Measurements from ENCODE around the gene ENO4. TPM values are rescaled to one million over a fixed set of nuclear protein-coding genes. Genes with fewer than 3 reads are reported as not detected.

The ENO4 gene, protein sequence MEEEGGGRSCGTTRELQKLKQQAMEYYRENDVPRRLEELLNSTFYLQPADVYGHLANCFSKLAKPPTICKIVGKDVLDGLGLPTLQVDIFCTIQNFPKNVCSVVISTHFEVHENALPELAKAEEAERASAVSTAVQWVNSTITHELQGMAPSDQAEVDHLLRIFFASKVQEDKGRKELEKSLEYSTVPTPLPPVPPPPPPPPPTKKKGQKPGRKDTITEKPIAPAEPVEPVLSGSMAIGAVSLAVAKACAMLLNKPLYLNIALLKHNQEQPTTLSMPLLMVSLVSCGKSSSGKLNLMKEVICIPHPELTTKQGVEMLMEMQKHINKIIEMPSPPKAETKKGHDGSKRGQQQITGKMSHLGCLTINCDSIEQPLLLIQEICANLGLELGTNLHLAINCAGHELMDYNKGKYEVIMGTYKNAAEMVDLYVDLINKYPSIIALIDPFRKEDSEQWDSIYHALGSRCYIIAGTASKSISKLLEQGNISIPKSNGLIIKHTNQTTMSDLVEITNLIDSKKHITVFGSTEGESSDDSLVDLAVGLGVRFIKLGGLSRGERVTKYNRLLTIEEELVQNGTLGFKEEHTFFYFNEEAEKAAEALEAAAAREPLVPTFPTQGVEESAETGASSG
- not detected for total RNA-seq

DNA sequence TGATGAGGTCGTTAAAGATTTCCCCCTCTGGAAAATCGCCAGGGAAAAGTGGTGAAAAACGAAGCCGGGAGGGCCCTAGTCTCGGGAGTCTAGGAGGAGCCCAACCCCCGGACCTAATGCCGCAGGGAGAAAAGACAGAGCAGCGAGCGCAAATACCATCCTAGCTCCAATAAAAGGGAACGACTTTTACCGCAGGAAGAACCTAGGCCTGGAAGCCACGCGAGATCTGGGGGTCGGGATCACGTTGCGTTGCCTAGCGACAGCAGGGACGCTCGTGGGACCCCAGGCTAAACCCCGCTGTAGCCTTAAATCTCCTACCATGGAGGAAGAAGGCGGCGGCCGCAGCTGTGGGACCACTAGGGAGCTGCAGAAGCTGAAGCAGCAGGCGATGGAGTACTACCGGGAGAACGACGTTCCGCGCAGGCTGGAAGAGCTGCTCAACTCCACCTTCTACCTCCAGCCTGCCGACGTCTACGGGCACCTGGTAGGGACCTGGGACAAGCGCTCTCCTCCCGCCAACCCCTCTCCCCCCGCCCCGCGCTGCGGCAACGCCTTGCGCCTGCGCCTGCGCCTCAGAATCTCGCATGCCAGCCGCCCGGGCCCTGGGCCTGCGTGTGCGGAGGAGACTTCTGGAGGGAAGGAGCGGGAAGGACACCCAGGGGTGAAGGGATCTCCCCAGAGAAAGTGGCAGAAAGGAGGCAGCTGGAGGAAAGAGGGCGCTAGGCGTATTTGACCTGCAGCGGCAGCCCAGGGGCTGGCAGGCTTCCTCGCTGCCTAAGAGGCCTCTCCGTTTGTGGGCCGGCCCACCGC, at the start of gene ENO4:
Gene ENO4 (plus strand): TSS at position 252 of the 810 bp plus-strand sequence. CDS start 68 bp downstream, at position 320.
- H3K36me3 Mint-ChIP-seq: no peaks in the 10 kb centered on the region
- no peaks in the 10 kb centered on the region for H3K9me3 Mint-ChIP-seq
- peaks cover 19% of the 10 kb centered on the region for H3K4me1 Mint-ChIP-seq
- H3K4me3 Mint-ChIP-seq: peak within 1 kb of the TSS; percentile 42
- DNase-seq: peak; percentile 18
- peaks cover 66% of the 10 kb centered on the region for H3K27me3 Mint-ChIP-seq
- no peak within 1 kb of the TSS for H3K27ac Mint-ChIP-seq

DNA sequence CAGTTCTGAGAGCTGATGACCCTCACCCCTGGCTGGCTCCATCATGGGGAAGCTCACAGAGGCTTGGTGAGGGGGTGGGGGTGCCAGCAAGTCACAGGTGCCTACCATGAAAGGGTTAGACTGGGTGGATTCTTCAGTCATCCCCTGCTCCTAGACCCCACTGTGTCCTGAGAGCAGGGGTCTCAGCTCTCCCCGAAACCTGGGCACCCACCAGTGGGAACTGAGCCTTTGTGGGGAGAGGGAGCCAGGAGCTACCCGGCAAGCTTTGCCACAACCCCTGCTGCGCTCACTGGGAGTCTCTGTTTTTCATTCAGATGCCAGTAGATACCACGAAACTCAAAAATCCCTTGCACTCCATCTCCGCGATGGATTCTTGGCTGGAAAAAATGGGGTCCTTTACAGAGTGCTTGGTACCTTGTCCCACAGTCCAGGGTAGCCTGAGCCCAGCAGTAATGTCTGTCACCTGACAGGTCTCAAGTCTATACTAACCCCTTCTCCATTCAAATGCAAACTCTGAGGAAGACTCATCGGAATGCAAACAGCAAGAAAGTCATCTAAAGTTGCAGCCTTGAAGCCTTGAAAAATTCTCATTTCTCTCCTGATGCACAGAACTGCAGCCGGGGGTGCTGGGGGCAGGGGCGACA, 48.9 kb upstream of the ENO4 start:
- peaks cover 30% of the 10 kb centered on the region for H3K27me3 Mint-ChIP-seq
- no peak overlapping the region for H3K27ac Mint-ChIP-seq
- no peak for DNase-seq
- no peaks in the 10 kb centered on the region for H3K9me3 Mint-ChIP-seq
- peaks cover 3% of the 10 kb centered on the region for H3K4me1 Mint-ChIP-seq
- H3K4me3 Mint-ChIP-seq: no peak overlapping the region
- H3K36me3 Mint-ChIP-seq: no peaks in the 10 kb centered on the region

- H3K4me1 Mint-ChIP-seq: peaks cover 2% of the 10 kb centered on the region
- H3K36me3 Mint-ChIP-seq: no peaks in the 10 kb centered on the region
- peaks cover 25% of the 10 kb centered on the region for H3K27me3 Mint-ChIP-seq
- no peak overlapping the region for H3K27ac Mint-ChIP-seq
- H3K9me3 Mint-ChIP-seq: no peaks in the 10 kb centered on the region
- no peak for DNase-seq
- H3K4me3 Mint-ChIP-seq: no peak overlapping the region
Observed at GRCh38 chr10:116801658-116802057, 47.6 kb upstream of the ENO4 start.

DNA sequence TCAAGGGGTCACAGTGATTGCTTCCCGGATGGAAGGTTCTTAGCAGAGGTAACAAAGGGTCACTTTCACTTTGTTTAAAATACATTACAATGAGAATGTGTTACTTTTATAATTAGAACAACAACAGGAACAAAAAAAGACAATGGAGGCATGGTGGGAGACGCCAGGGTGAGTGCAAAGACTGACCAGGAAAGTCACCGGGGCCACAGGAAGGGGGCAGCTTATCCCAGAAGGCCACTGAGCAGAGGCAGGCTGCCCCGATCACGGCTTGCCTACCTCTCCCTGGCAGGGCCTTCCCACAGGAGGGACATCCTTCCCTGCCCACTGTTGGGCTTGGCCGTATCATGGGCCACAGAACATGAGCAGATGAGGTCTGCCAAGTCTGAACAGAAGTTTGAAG, 46.8 kb upstream of the ENO4 start:
- Mint-ChIP-seq H3K27ac (no peak overlapping the region), H3K27me3 (peaks cover 17% of the 10 kb centered on the region), H3K4me1 (no peaks in the 10 kb centered on the region), H3K4me3 (no peak overlapping the region), H3K36me3 (no peaks in the 10 kb centered on the region), H3K9me3 (no peaks in the 10 kb centered on the region)
- DNase-seq: no peak

GRCh38 chr10:116802876-116803275, 46.4 kb upstream of the ENO4 start:
- H3K9me3 Mint-ChIP-seq: no peaks in the 10 kb centered on the region
- no peaks in the 10 kb centered on the region for H3K4me1 Mint-ChIP-seq
- no peak overlapping the region for H3K27ac Mint-ChIP-seq

GRCh38 chr10:116803451-116804249, 45.6 kb upstream of the ENO4 start:
- Mint-ChIP-seq H3K27me3 (peaks cover 10% of the 10 kb centered on the region), H3K4me3 (no peak overlapping the region), H3K36me3 (no peaks in the 10 kb centered on the region), H3K4me1 (no peaks in the 10 kb centered on the region), H3K27ac (no peak overlapping the region), H3K9me3 (no peaks in the 10 kb centered on the region)
- no peak for DNase-seq

More at GRCh38 chr10:116802876-116803275, 46.4 kb upstream of the ENO4 start:
- Mint-ChIP-seq H3K36me3 (no peaks in the 10 kb centered on the region), H3K4me3 (no peak overlapping the region), H3K27me3 (peaks cover 14% of the 10 kb centered on the region)
- no peak for DNase-seq

DNA sequence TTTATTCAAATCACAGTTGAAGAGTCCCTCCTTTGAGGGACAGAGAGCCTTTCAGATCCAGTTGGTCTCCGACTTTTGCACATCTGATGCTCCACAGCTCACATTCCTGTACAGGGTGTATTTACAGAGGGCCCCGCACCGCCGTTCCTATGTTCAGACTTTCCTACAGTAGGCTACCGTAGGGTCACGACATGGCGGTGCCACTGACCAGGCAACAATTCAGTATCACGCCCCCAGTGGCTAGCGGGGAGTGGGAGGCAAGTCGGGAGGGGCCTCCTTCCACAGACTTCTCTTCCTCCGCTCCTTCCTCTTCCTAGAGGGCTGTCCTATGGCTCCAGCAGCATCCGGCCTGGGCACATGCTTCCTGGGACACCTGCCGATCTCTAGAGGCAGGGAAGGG, 40.6 kb upstream of the ENO4 start:
- no peak overlapping the region for H3K4me3 Mint-ChIP-seq
- H3K36me3 Mint-ChIP-seq: no peaks in the 10 kb centered on the region
- no peak overlapping the region for H3K27ac Mint-ChIP-seq
- DNase-seq: no peak
- H3K9me3 Mint-ChIP-seq: no peaks in the 10 kb centered on the region
- H3K27me3 Mint-ChIP-seq: peaks cover 13% of the 10 kb centered on the region
- H3K4me1 Mint-ChIP-seq: no peaks in the 10 kb centered on the region

GRCh38 chr10:116809483-116810119, 39.7 kb upstream of the ENO4 start:
- no peaks in the 10 kb centered on the region for H3K36me3 Mint-ChIP-seq
- no peaks in the 10 kb centered on the region for H3K4me1 Mint-ChIP-seq
- DNase-seq: no peak
- H3K27ac Mint-ChIP-seq: no peak overlapping the region
- no peak overlapping the region for H3K4me3 Mint-ChIP-seq
- peaks cover 17% of the 10 kb centered on the region for H3K27me3 Mint-ChIP-seq
- H3K9me3 Mint-ChIP-seq: no peaks in the 10 kb centered on the region

- peaks cover 22% of the 10 kb centered on the region for H3K27me3 Mint-ChIP-seq
- H3K27ac Mint-ChIP-seq: no peak overlapping the region
- no peak for DNase-seq
- no peaks in the 10 kb centered on the region for H3K36me3 Mint-ChIP-seq
- H3K9me3 Mint-ChIP-seq: no peaks in the 10 kb centered on the region
- no peak overlapping the region for H3K4me3 Mint-ChIP-seq
- no peaks in the 10 kb centered on the region for H3K4me1 Mint-ChIP-seq
Observed at GRCh38 chr10:116810120-116810500, 39.2 kb upstream of the ENO4 start.

- Mint-ChIP-seq H3K4me3 (no peak overlapping the region), H3K9me3 (no peaks in the 10 kb centered on the region), H3K36me3 (no peaks in the 10 kb centered on the region), H3K27ac (no peak overlapping the region), H3K27me3 (peaks cover 26% of the 10 kb centered on the region), H3K4me1 (no peaks in the 10 kb centered on the region)
- no peak for DNase-seq
Observed at GRCh38 chr10:116810895-116811294, 38.4 kb upstream of the ENO4 start.

DNA sequence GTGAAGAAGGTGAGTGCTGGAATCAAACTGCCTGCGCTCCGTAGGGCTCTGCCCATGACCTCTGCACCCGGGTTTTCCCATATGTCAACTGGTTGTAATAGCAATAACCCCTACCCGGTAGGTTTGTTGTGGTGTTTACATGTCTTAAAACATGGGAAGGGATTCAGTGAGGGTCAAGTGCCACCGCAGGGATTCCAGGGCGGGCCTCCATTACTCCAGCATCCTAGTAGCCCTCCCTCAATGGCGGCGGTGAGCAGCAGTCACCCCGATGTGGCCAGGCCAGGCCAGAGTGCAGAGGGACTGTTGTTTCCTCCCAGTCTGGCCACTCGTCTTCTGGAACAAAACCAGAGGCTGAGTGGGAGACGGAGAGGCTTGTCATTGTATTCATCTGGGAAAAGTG, 37.6 kb upstream of the ENO4 start:
- no peaks in the 10 kb centered on the region for H3K9me3 Mint-ChIP-seq
- DNase-seq: no peak
- H3K27ac Mint-ChIP-seq: no peak overlapping the region
- no peaks in the 10 kb centered on the region for H3K4me1 Mint-ChIP-seq
- no peaks in the 10 kb centered on the region for H3K36me3 Mint-ChIP-seq
- H3K4me3 Mint-ChIP-seq: no peak overlapping the region
- H3K27me3 Mint-ChIP-seq: peaks cover 33% of the 10 kb centered on the region

DNA sequence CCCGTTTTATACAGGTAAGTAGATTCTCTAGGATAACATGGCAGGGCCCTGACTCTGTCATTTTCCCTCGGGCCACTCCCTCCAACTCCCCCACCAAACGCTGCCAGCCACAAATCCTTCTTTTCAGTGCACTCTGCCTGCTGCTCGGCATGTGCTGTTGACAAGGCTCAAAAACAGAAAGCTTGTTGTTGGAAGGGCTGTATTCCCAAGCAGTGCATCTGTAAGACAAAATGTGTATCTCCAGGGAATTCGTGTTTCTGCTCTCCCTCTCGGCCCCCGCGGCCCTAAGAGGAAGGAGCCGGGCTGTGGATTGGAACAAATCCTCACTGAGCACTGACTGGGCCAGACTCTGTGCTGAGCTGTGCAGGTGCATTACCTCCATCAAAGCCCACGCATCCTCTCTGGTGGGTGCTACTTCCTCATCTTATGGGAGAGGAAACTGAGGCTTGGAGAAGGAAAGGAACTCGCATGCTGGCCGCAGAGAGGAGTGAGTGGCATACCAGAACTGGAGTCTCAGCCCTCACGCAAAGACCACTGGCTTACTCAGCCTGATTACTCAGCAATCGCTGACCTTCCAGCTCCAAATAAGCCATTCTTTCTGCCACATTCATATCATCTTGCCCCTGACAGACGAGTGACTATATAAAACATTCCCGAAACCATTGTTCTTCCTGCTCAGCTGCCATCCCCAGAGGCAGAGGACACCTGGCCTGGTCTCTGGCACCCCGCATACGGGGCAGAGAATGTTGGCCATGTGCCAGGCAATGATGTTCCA, 33.5 kb upstream of the ENO4 start:
- H3K9me3 Mint-ChIP-seq: no peaks in the 10 kb centered on the region
- no peaks in the 10 kb centered on the region for H3K36me3 Mint-ChIP-seq
- no peaks in the 10 kb centered on the region for H3K4me1 Mint-ChIP-seq

GRCh38 chr10:116817178-116817577, 32.1 kb upstream of the ENO4 start:
- H3K27ac Mint-ChIP-seq: no peak overlapping the region
- no peak for DNase-seq
- H3K9me3 Mint-ChIP-seq: no peaks in the 10 kb centered on the region
- no peaks in the 10 kb centered on the region for H3K36me3 Mint-ChIP-seq
- H3K4me1 Mint-ChIP-seq: no peaks in the 10 kb centered on the region
- no peak overlapping the region for H3K4me3 Mint-ChIP-seq
- peaks cover 44% of the 10 kb centered on the region for H3K27me3 Mint-ChIP-seq

More for the DNA sequence above, 33.5 kb upstream of the ENO4 start:
- no peak for DNase-seq
- Mint-ChIP-seq H3K4me3 (no peak overlapping the region), H3K27ac (no peak overlapping the region), H3K27me3 (peaks cover 35% of the 10 kb centered on the region)
